Dendritic cell treated with granulocyte-macrophage colony-stimulating factor and Interleukin-4, amounts not matched to agents 40 ng/mL and 50 ng/mL, for 4 days (primary cell): Measurements from ENCODE around the gene TNFAIP8L1.

Experiments used
- H3K27ac Mint-ChIP-seq: one replicate; pipeline ENCODE4 v1.8.0; 2022; ENCODE audit warnings: mild to moderate bottlenecking, mixed read lengths
- H3K27me3 Mint-ChIP-seq: one replicate; pipeline ENCODE4 v1.8.0; 2022; ENCODE audit warnings: mild to moderate bottlenecking, mixed read lengths
- H3K36me3 Mint-ChIP-seq: one replicate; pipeline ENCODE4 v1.8.0; 2022; ENCODE audit warnings: low read depth, mixed read lengths
- H3K4me1 Mint-ChIP-seq: one replicate; pipeline ENCODE4 v1.8.0; 2022; ENCODE audit warnings: low read depth, mixed read lengths
- H3K4me3 Mint-ChIP-seq: one replicate; pipeline ENCODE4 v1.8.0; 2022; ENCODE audit warnings: mild to moderate bottlenecking, moderate library complexity, mixed read lengths
- H3K9me3 Mint-ChIP-seq: one replicate; pipeline ENCODE4 v1.8.0; 2022; ENCODE audit warnings: mixed read lengths
- intact Hi-C: fragments of 100-400 bp; cut with micrococcal nuclease; formaldehyde crosslinking; loops from one replicate; pipeline ENCODE4 v1.15.0; 2022

Gene TNFAIP8L1

GRCh38 chr19:4688587-4688986 is 49.3 kb downstream of the TNFAIP8L1 start:
- H3K4me3 Mint-ChIP-seq: no peak overlapping the region
- no peak overlapping the region for H3K27ac Mint-ChIP-seq
- intact Hi-C loops: no loop called here
- peaks cover 100% of the 10 kb centered on the region for H3K36me3 Mint-ChIP-seq
- peaks cover 42% of the 10 kb centered on the region for H3K4me1 Mint-ChIP-seq
- no peaks in the 10 kb centered on the region for H3K9me3 Mint-ChIP-seq
- H3K27me3 Mint-ChIP-seq: no peaks in the 10 kb centered on the region

GRCh38 chr19:4689403-4689802 is 50.1 kb downstream of the TNFAIP8L1 start:
- no peaks in the 10 kb centered on the region for H3K9me3 Mint-ChIP-seq
- peaks cover 100% of the 10 kb centered on the region for H3K36me3 Mint-ChIP-seq
- H3K27ac Mint-ChIP-seq: peak overlapping the region; percentile 79
- H3K4me1 Mint-ChIP-seq: peaks cover 50% of the 10 kb centered on the region
- H3K4me3 Mint-ChIP-seq: no peak overlapping the region
- no peaks in the 10 kb centered on the region for H3K27me3 Mint-ChIP-seq
- intact Hi-C loops: no loop called here

GRCh38 chr19:4690361-4690760 is 51.0 kb downstream of the TNFAIP8L1 start:
- Mint-ChIP-seq H3K9me3 (no peaks in the 10 kb centered on the region), H3K4me1 (peaks cover 56% of the 10 kb centered on the region), H3K27me3 (no peaks in the 10 kb centered on the region), H3K36me3 (peaks cover 100% of the 10 kb centered on the region), H3K27ac (peak overlapping the region; percentile 79), H3K4me3 (peak overlapping the region; percentile 57)
- intact Hi-C loops: no loop called here

- no peaks in the 10 kb centered on the region for H3K9me3 Mint-ChIP-seq
- peaks cover 57% of the 10 kb centered on the region for H3K4me1 Mint-ChIP-seq
- peak overlapping the region; percentile 79 for H3K27ac Mint-ChIP-seq
- H3K36me3 Mint-ChIP-seq: peaks cover 100% of the 10 kb centered on the region
- no peaks in the 10 kb centered on the region for H3K27me3 Mint-ChIP-seq
- peak overlapping the region; percentile 17 for H3K4me3 Mint-ChIP-seq
- intact Hi-C loops: no loop called here
These were observed 52.1 kb downstream of the TNFAIP8L1 start for GRCh38 chr19:4691373-4691772.

- intact Hi-C loops: no loop called here
- Mint-ChIP-seq H3K9me3 (no peaks in the 10 kb centered on the region), H3K27me3 (no peaks in the 10 kb centered on the region), H3K36me3 (peaks cover 100% of the 10 kb centered on the region), H3K4me1 (peaks cover 57% of the 10 kb centered on the region), H3K27ac (peak overlapping the region; percentile 79), H3K4me3 (peak overlapping the region; percentile 23)
These were observed 53.1 kb downstream of the TNFAIP8L1 start for GRCh38 chr19:4692251-4693077.

GRCh38 chr19:4693078-4693350 is 53.7 kb downstream of the TNFAIP8L1 start:
- Mint-ChIP-seq H3K4me3 (peak overlapping the region; percentile 65), H3K4me1 (peaks cover 57% of the 10 kb centered on the region), H3K36me3 (peaks cover 100% of the 10 kb centered on the region), H3K27me3 (no peaks in the 10 kb centered on the region), H3K9me3 (no peaks in the 10 kb centered on the region), H3K27ac (peak overlapping the region; percentile 79)
- intact Hi-C loops: no loop called here

- H3K27me3 Mint-ChIP-seq: no peaks in the 10 kb centered on the region
- intact Hi-C loops: no loop called here
- H3K36me3 Mint-ChIP-seq: peaks cover 100% of the 10 kb centered on the region
- peak overlapping the region; percentile 65 for H3K4me3 Mint-ChIP-seq
- H3K27ac Mint-ChIP-seq: peak overlapping the region; percentile 79
- no peaks in the 10 kb centered on the region for H3K9me3 Mint-ChIP-seq
- H3K4me1 Mint-ChIP-seq: peaks cover 57% of the 10 kb centered on the region
These were observed 54.3 kb downstream of the TNFAIP8L1 start for GRCh38 chr19:4693471-4694121.

- H3K27me3 Mint-ChIP-seq: no peaks in the 10 kb centered on the region
- peak overlapping the region; percentile 65 for H3K4me3 Mint-ChIP-seq
- H3K36me3 Mint-ChIP-seq: peaks cover 100% of the 10 kb centered on the region
- H3K27ac Mint-ChIP-seq: peak overlapping the region; percentile 79
- intact Hi-C loops: no loop called here
- H3K4me1 Mint-ChIP-seq: peaks cover 60% of the 10 kb centered on the region
- no peaks in the 10 kb centered on the region for H3K9me3 Mint-ChIP-seq
These were observed 55.1 kb downstream of the TNFAIP8L1 start for GRCh38 chr19:4694211-4694987.

GRCh38 chr19:4695224-4695731 is 56.0 kb downstream of the TNFAIP8L1 start:
- H3K36me3 Mint-ChIP-seq: peaks cover 100% of the 10 kb centered on the region

GRCh38 chr19:4697304-4697703 is 58.0 kb downstream of the TNFAIP8L1 start:
- intact Hi-C loops: no loop called here
- peak overlapping the region; percentile 25 for H3K27ac Mint-ChIP-seq

More at GRCh38 chr19:4695224-4695731, 56.0 kb downstream of the TNFAIP8L1 start:
- Mint-ChIP-seq H3K27ac (peak overlapping the region; percentile 79), H3K4me1 (peaks cover 61% of the 10 kb centered on the region), H3K9me3 (no peaks in the 10 kb centered on the region), H3K27me3 (no peaks in the 10 kb centered on the region), H3K4me3 (no peak overlapping the region)
- intact Hi-C loops: no loop called here

GRCh38 chr19:4699826-4700692 is 60.7 kb downstream of the TNFAIP8L1 start:
- H3K4me1 Mint-ChIP-seq: peaks cover 40% of the 10 kb centered on the region
- H3K27me3 Mint-ChIP-seq: no peaks in the 10 kb centered on the region
- H3K27ac Mint-ChIP-seq: no peak overlapping the region
- H3K4me3 Mint-ChIP-seq: no peak overlapping the region
- intact Hi-C loops: no loop called here
- no peaks in the 10 kb centered on the region for H3K9me3 Mint-ChIP-seq
- H3K36me3 Mint-ChIP-seq: peaks cover 100% of the 10 kb centered on the region

More at GRCh38 chr19:4697304-4697703, 58.0 kb downstream of the TNFAIP8L1 start:
- H3K9me3 Mint-ChIP-seq: no peaks in the 10 kb centered on the region
- H3K27me3 Mint-ChIP-seq: no peaks in the 10 kb centered on the region
- peaks cover 46% of the 10 kb centered on the region for H3K4me1 Mint-ChIP-seq
- H3K4me3 Mint-ChIP-seq: no peak overlapping the region
- H3K36me3 Mint-ChIP-seq: peaks cover 100% of the 10 kb centered on the region

GRCh38 chr19:4700693-4700970 is 61.3 kb downstream of the TNFAIP8L1 start:
- intact Hi-C loops: no loop called here
- Mint-ChIP-seq H3K4me1 (peaks cover 35% of the 10 kb centered on the region), H3K9me3 (no peaks in the 10 kb centered on the region), H3K27ac (no peak overlapping the region), H3K4me3 (no peak overlapping the region), H3K27me3 (no peaks in the 10 kb centered on the region), H3K36me3 (peaks cover 100% of the 10 kb centered on the region)

GRCh38 chr19:4701557-4701956 is 62.2 kb downstream of the TNFAIP8L1 start:
- intact Hi-C loops: no loop called here
- H3K4me3 Mint-ChIP-seq: no peak overlapping the region
- no peaks in the 10 kb centered on the region for H3K9me3 Mint-ChIP-seq
- no peak overlapping the region for H3K27ac Mint-ChIP-seq
- H3K27me3 Mint-ChIP-seq: no peaks in the 10 kb centered on the region
- peaks cover 100% of the 10 kb centered on the region for H3K36me3 Mint-ChIP-seq
- H3K4me1 Mint-ChIP-seq: peaks cover 35% of the 10 kb centered on the region
